ENCODE data around the gene LNPEP.

GRCh38 chr5:96994493-96994892 lies 58.6 kb downstream of the LNPEP start:
- TF ChIP-seq, protein P1, sequence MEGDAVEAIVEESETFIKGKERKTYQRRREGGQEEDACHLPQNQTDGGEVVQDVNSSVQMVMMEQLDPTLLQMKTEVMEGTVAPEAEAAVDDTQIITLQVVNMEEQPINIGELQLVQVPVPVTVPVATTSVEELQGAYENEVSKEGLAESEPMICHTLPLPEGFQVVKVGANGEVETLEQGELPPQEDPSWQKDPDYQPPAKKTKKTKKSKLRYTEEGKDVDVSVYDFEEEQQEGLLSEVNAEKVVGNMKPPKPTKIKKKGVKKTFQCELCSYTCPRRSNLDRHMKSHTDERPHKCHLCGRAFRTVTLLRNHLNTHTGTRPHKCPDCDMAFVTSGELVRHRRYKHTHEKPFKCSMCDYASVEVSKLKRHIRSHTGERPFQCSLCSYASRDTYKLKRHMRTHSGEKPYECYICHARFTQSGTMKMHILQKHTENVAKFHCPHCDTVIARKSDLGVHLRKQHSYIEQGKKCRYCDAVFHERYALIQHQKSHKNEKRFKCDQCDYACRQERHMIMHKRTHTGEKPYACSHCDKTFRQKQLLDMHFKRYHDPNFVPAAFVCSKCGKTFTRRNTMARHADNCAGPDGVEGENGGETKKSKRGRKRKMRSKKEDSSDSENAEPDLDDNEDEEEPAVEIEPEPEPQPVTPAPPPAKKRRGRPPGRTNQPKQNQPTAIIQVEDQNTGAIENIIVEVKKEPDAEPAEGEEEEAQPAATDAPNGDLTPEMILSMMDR (IDR thresholded peaks at IDR 0.05; ENCODE audit: insufficient read depth, low read length, poor library complexity, severe bottlenecking): no peak
- no peak for TF ChIP-seq EZH2phosphoT487 (conservative IDR thresholded peaks at IDR 0.05; ENCODE audit: low read length)

Data from SU-DHL-6 (cell line).